22Rv1 (cell line): Measurements from ENCODE around the gene HEMGN.

Source experiments
- H3K27ac ChIP-seq: fragments of 450-650 bp; 2 replicates; pipeline ENCODE4 v1.5.1; 2017
- ZFX ChIP-seq: fragments of 450-650 bp; IDR thresholded peaks from 2 replicates; pipeline ENCODE4 v1.6.1; 2017; ENCODE audit warnings: antibody characterized with exemption, borderline replicate concordance
- TF ChIP-seq, protein P1 (sequence below): fragments of 450-650 bp; IDR thresholded peaks from 2 replicates; pipeline ENCODE4 v1.5.1; 2017; ENCODE audit warnings: mild to moderate bottlenecking

Gene HEMGN

GRCh38 chr9:97911528-97911927, 26.4 kb downstream of the HEMGN start:
- no peak for TF ChIP-seq ZFX
- TF ChIP-seq, protein P1, sequence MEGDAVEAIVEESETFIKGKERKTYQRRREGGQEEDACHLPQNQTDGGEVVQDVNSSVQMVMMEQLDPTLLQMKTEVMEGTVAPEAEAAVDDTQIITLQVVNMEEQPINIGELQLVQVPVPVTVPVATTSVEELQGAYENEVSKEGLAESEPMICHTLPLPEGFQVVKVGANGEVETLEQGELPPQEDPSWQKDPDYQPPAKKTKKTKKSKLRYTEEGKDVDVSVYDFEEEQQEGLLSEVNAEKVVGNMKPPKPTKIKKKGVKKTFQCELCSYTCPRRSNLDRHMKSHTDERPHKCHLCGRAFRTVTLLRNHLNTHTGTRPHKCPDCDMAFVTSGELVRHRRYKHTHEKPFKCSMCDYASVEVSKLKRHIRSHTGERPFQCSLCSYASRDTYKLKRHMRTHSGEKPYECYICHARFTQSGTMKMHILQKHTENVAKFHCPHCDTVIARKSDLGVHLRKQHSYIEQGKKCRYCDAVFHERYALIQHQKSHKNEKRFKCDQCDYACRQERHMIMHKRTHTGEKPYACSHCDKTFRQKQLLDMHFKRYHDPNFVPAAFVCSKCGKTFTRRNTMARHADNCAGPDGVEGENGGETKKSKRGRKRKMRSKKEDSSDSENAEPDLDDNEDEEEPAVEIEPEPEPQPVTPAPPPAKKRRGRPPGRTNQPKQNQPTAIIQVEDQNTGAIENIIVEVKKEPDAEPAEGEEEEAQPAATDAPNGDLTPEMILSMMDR = no peak
- H3K27ac ChIP-seq = no peak overlapping the region

GRCh38 chr9:97910357-97910756, 27.6 kb downstream of the HEMGN start:
- no peak overlapping the region for H3K27ac ChIP-seq
- TF ChIP-seq, protein P1 = no peak
- no peak for TF ChIP-seq ZFX

- H3K27ac ChIP-seq = no peak overlapping the region
These were observed 29.3 kb downstream of the HEMGN start for GRCh38 chr9:97908705-97909104.

GRCh38 chr9:97907632-97908031, 30.3 kb downstream of the HEMGN start:
- H3K27ac ChIP-seq = no peak overlapping the region
- no peak for TF ChIP-seq ZFX
- TF ChIP-seq, protein P1 = no peak

More at GRCh38 chr9:97908705-97909104, 29.3 kb downstream of the HEMGN start:
- no peak for TF ChIP-seq ZFX
- TF ChIP-seq, protein P1 = no peak

GRCh38 chr9:97907046-97907445, 30.9 kb downstream of the HEMGN start:
- no peak overlapping the region for H3K27ac ChIP-seq
- TF ChIP-seq, protein P1 = no peak
- TF ChIP-seq ZFX = no peak

GRCh38 chr9:97906236-97906831, 31.6 kb downstream of the HEMGN start:
- TF ChIP-seq, protein P1 = no peak
- TF ChIP-seq ZFX = no peak
- no peak overlapping the region for H3K27ac ChIP-seq

DNA sequence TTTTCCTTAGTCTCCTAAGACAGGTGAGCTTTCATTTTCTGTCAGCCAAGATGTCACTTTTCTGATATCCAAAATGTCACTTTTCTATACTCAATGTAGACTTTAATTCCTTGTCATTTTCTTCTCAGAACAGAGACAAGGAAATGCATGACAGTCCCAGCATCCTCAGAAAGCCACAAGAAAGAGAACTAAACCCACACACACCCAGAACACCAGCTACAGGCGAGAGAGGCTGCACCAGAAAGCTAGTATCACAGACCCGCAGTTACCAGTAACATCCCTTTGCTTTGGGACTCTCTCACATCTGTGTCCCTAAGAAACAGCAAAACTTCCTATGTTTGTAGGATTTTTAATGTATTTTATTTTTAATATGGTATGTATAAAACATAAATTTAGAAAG, 32.7 kb downstream of the HEMGN start:
- H3K27ac ChIP-seq = no peak overlapping the region
- TF ChIP-seq, protein P1 = no peak
- TF ChIP-seq ZFX = no peak
